GM18520 (cell line): ENCODE data around the gene SNX20.

Source experiments
- ATAC-seq: cut with Tn5 transposase; IDR thresholded peaks from one replicate; pipeline ENCODE4 v1.9.1; 2021; ENCODE audit not compliant: unreplicated experiment

Gene SNX20

GRCh38 chr16:50637716-50638602 is 43.2 kb downstream of the SNX20 start:
- no peak for ATAC-seq

- ATAC-seq: no peak
Measured at GRCh38 chr16:50636753-50637374, 44.2 kb downstream of the SNX20 start.

- no peak for ATAC-seq
Measured at GRCh38 chr16:50635505-50636392, 45.4 kb downstream of the SNX20 start.

GRCh38 chr16:50634947-50635346 is 46.2 kb downstream of the SNX20 start:
- ATAC-seq: no peak

- no peak for ATAC-seq
Measured at GRCh38 chr16:50634090-50634489, 47.0 kb downstream of the SNX20 start.

GRCh38 chr16:50632927-50633800 is 47.9 kb downstream of the SNX20 start:
- no peak for ATAC-seq

GRCh38 chr16:50631985-50632576 is 49.0 kb downstream of the SNX20 start:
- ATAC-seq: no peak

- ATAC-seq: no peak
Measured at GRCh38 chr16:50631249-50631984, 49.7 kb downstream of the SNX20 start.

GRCh38 chr16:50630394-50631020 is 50.6 kb downstream of the SNX20 start:
- ATAC-seq: no peak

GRCh38 chr16:50629334-50629733 is 51.8 kb downstream of the SNX20 start:
- no peak for ATAC-seq

GRCh38 chr16:50628156-50628802 is 52.8 kb downstream of the SNX20 start:
- no peak for ATAC-seq

- no peak for ATAC-seq
Measured at GRCh38 chr16:50627419-50627818, 53.7 kb downstream of the SNX20 start.

- ATAC-seq: no peak
Measured at GRCh38 chr16:50626868-50627267, 54.2 kb downstream of the SNX20 start.

- ATAC-seq: no peak
Measured at GRCh38 chr16:50625374-50625773, 55.7 kb downstream of the SNX20 start.

GRCh38 chr16:50624449-50624970 is 56.6 kb downstream of the SNX20 start:
- no peak for ATAC-seq

- ATAC-seq: no peak
Measured at GRCh38 chr16:50622643-50623369, 58.3 kb downstream of the SNX20 start.

- ATAC-seq: no peak
Measured at GRCh38 chr16:50622029-50622428, 59.1 kb downstream of the SNX20 start.
